Measurements from ENCODE around the gene HDX.

- TF ChIP-seq GABPA (IDR thresholded peaks at IDR 0.05 in 1 of 2, conservative IDR thresholded peaks at IDR 0.05 in 1 of 2) = no peak
- no peak for TF ChIP-seq CTCF (IDR thresholded peaks at IDR 0.05; ENCODE audit: low read depth, low read length, missing input control)
These were observed 182.2 kb downstream of the HDX start for GRCh38 chrX:84320023-84320422.

Data from liver (tissue), 3 donors.